HEK293 (cell line): ENCODE results near the gene MRGPRE.
A peak's percentile ranks its signal among the peaks of the same experiment; 100 is the strongest.

ENCODE experiments used
- CTCF ChIA-PET: fragments of 350-600 bp; formaldehyde crosslinking; extraction: SDS; loops from one replicate; lab custom pipeline; 2021; ENCODE audit warnings: antibody characterized with exemption; lab: Yijun Ruan, JAX
- POLR2A ChIA-PET: fragments of 300-600 bp; formaldehyde crosslinking; extraction: SDS; loops from one replicate; lab custom pipeline; 2020; ENCODE audit warnings: antibody characterized with exemption, inconsistent platforms; lab: Yijun Ruan, JAX
- H3K27ac ChIP-seq: fragments of 200-500 bp; sonication (Bioruptor generic); 2 replicates; pipeline ENCODE4 v1.5.1; 2014; ENCODE audit warnings: low read depth, low read length, control low read depth, inconsistent platforms; ENCODE audit errors: extremely low read depth
- H3K36me3 ChIP-seq, 2 experiments: fragments of 200-500 bp in 1 of 2; sonication (Bioruptor generic) in 1 of 2; 1 replicate in 1 of 2; 2 replicates in 1 of 2; pipeline ENCODE4 v1.5.1; 2014 to 2017; ENCODE audit warnings: inconsistent platforms in 2 of 2, low read length in 2 of 2; ENCODE audit not compliant: control insufficient read depth in 2 of 2, insufficient read depth in 1 of 2
- H3K4me1 ChIP-seq: fragments of 200-500 bp; sonication (Bioruptor generic); 2 replicates; pipeline ENCODE4 v1.5.1; 2014; ENCODE audit warnings: mild to moderate bottlenecking, low read length, inconsistent platforms; ENCODE audit not compliant: control insufficient read depth, insufficient read depth
- H3K4me3 ChIP-seq: 2 replicates; pipeline ENCODE4 v1.5.1; 2011; ENCODE audit warnings: low read depth, mild to moderate bottlenecking, control low read depth, low read length, moderate library complexity
- H3K9me3 ChIP-seq: fragments of 200-500 bp; sonication (Bioruptor generic); 2 replicates; pipeline ENCODE4 v1.5.1; 2014; ENCODE audit warnings: low read depth, low read length, inconsistent platforms; ENCODE audit not compliant: control insufficient read depth, insufficient read depth
- EGR2 ChIP-seq: fragments of 450-650 bp; formaldehyde crosslinking; IDR thresholded peaks from 2 replicates; pipeline ENCODE4 v1.5.1; 2016; ENCODE audit warnings: low read depth, missing biosample characterization, missing genetic modification characterization
- GLIS2 ChIP-seq: fragments of 450-650 bp; formaldehyde crosslinking; IDR thresholded peaks from 2 replicates; pipeline ENCODE4 v1.5.1; 2016; ENCODE audit warnings: missing biosample characterization, missing genetic modification characterization
- KLF1 ChIP-seq: fragments of 450-650 bp; formaldehyde crosslinking; IDR thresholded peaks from 2 replicates; pipeline ENCODE4 v1.5.1; 2016; ENCODE audit warnings: missing biosample characterization, missing genetic modification characterization
- KLF17 ChIP-seq: fragments of 450-650 bp; formaldehyde crosslinking; IDR thresholded peaks from 2 replicates; pipeline ENCODE4 v1.5.1; 2016; ENCODE audit warnings: missing biosample characterization, missing genetic modification characterization
- KLF8 ChIP-seq: fragments of 450-650 bp; formaldehyde crosslinking; IDR thresholded peaks from 2 replicates; pipeline ENCODE4 v1.5.1; 2016; ENCODE audit warnings: missing biosample characterization, missing genetic modification characterization
- MEIS1 ChIP-seq: sonication (generic); formaldehyde crosslinking; IDR thresholded peaks from 2 replicates; pipeline ENCODE4 v1.8.1; 2022; ENCODE audit warnings: missing genetic modification reagents, mild to moderate bottlenecking, borderline replicate concordance
- SCRT1 ChIP-seq: fragments of 450-650 bp; formaldehyde crosslinking; IDR thresholded peaks from 2 replicates; pipeline ENCODE4 v1.5.1; 2016; ENCODE audit warnings: missing biosample characterization, missing genetic modification characterization, borderline replicate concordance
- SCRT2 ChIP-seq: fragments of 450-650 bp; formaldehyde crosslinking; IDR thresholded peaks from 2 replicates; pipeline ENCODE4 v1.5.1; 2016; ENCODE audit warnings: missing biosample characterization, missing genetic modification characterization
- ZBTB20 ChIP-seq: fragments of 450-650 bp; formaldehyde crosslinking; IDR thresholded peaks from 2 replicates; pipeline ENCODE4 v1.5.1; 2016; ENCODE audit warnings: missing biosample characterization, missing genetic modification characterization
- ZFHX2 ChIP-seq: fragments of 450-650 bp; formaldehyde crosslinking; conservative IDR thresholded peaks from 2 replicates; pipeline ENCODE4 v1.5.1; 2016; ENCODE audit warnings: missing biosample characterization, missing genetic modification characterization
- ZIC2 ChIP-seq: fragments of 450-650 bp; formaldehyde crosslinking; IDR thresholded peaks from 2 replicates; pipeline ENCODE4 v1.5.1; 2016; ENCODE audit warnings: missing biosample characterization, missing genetic modification characterization
- ZNF24 ChIP-seq: fragments of 450-650 bp; formaldehyde crosslinking; IDR thresholded peaks from 2 replicates; pipeline ENCODE4 v1.5.1; 2016; ENCODE audit warnings: missing biosample characterization, missing genetic modification characterization
- ZNF777 ChIP-seq: fragments of 450-650 bp; formaldehyde crosslinking; IDR thresholded peaks from 2 replicates; pipeline ENCODE4 v1.5.1; 2017; ENCODE audit warnings: missing biosample characterization, missing genetic modification characterization, borderline replicate concordance
- TF ChIP-seq, protein P1 (sequence below): fragments of 450-650 bp; formaldehyde crosslinking; IDR thresholded peaks from 2 replicates; pipeline ENCODE4 v1.5.1; 2016; ENCODE audit warnings: missing biosample characterization, missing genetic modification characterization
- TF ChIP-seq, protein P2 (sequence below): fragments of 450-650 bp; formaldehyde crosslinking; IDR thresholded peaks from 2 replicates; pipeline ENCODE4 v1.5.1; 2016; ENCODE audit warnings: missing biosample characterization, missing genetic modification characterization

Gene MRGPRE

DNA sequence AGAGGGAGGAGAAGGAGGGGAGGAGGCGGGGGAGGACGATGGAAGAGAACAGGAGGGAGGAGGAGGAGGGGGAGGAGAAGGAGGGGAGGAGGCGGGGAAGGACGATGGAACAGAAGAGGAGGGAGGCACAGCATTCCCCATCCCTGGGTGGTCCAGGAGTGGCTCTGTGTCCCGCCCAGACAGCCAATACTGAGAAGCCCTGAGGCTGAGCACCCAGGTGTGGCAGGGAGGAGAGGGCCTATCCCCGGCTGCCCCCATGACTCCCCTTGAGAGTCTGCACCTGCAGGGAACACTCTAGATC lies 717 bp downstream of the MRGPRE start:
- no peak overlapping the region for H3K4me3 ChIP-seq
- no peak overlapping the region for H3K27ac ChIP-seq
- ChIA-PET CTCF (no interaction called here), POLR2A (no interaction called here)
- H3K9me3 ChIP-seq, result no peaks in the 10 kb centered on the region
- H3K4me1 ChIP-seq, result no peaks in the 10 kb centered on the region
- TF ChIP-seq, protein P1, sequence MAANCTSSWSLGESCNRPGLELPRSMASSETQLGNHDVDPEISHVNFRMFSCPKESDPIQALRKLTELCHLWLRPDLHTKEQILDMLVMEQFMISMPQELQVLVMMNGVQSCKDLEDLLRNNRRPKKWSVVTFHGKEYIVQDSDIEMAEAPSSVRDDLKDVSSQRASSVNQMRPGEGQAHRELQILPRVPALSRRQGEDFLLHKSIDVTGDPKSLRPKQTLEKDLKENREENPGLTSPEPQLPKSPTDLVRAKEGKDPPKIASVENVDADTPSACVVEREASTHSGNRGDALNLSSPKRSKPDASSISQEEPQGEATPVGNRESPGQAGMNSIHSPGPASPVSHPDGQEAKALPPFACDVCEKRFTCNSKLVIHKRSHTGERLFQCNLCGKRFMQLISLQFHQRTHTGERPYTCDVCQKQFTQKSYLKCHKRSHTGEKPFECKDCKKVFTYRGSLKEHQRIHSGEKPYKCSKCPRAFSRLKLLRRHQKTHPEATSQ (tag by site-specific recombination), result no peak
- TF ChIP-seq ZFHX2 (tag by site-specific recombination) (0 out of 2 replicates have a peak, but pooled peaks have one; percentile 12), KLF17 (tag by site-specific recombination) (peak; percentile 98), ZNF24 (tag by site-specific recombination) (no peak), EGR2 (0 out of 2 replicates have a peak, but pooled peaks have one; percentile 31), KLF1 (tag by site-specific recombination) (peak; percentile 88)
- no peaks in the 10 kb centered on the region for H3K36me3 ChIP-seq

GRCh38 chr11:3230636-3231549 lies 1.3 kb downstream of the MRGPRE start:
- no peaks in the 10 kb centered on the region for H3K4me1 ChIP-seq
- ChIA-PET POLR2A (no interaction called here), CTCF (interaction anchor here (0.8 to 0.9 kb wide), 2 partner anchors 10 to 14 kb away, joined by 3 read pairs; no protein-coding TSS in a partner anchor)
- TF ChIP-seq ZBTB20 (no peak), SCRT2 (tag by site-specific recombination) (peak; percentile 82), ZIC2 (tag by site-specific recombination) (peak; percentile 55; the same call in 1 of the 2 replicates), ZNF777 (tag by site-specific recombination) (no peak), MEIS1 (CRISPR knock-in tag) (no peak), GLIS2 (tag by site-specific recombination) (0 out of 2 replicates have a peak, but pooled peaks have one; percentile 29), KLF8 (no peak), SCRT1 (tag by site-specific recombination) (peak; percentile 78; the same call in 1 of the 2 replicates)
- TF ChIP-seq, protein P2, sequence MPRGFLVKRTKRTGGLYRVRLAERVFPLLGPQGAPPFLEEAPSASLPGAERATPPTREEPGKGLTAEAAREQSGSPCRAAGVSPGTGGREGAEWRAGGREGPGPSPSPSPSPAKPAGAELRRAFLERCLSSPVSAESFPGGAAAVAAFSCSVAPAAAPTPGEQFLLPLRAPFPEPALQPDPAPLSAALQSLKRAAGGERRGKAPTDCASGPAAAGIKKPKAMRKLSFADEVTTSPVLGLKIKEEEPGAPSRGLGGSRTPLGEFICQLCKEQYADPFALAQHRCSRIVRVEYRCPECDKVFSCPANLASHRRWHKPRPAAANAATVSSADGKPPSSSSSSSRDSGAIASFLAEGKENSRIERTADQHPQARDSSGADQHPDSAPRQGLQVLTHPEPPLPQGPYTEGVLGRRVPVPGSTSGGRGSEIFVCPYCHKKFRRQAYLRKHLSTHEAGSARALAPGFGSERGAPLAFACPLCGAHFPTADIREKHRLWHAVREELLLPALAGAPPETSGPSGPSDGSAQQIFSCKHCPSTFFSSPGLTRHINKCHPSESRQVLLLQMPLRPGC (tag by site-specific recombination), result no peak
- no peak overlapping the region for H3K27ac ChIP-seq
- no peak overlapping the region for H3K4me3 ChIP-seq
- no peaks in the 10 kb centered on the region for H3K36me3 ChIP-seq
- H3K9me3 ChIP-seq, result no peaks in the 10 kb centered on the region
